Stomach (tissue), 9 donors: ENCODE data around the gene PAGR1. TPM values are rescaled to one million over a fixed set of nuclear protein-coding genes. Genes with fewer than 3 reads are reported as not detected.
A peak's percentile ranks its signal among the peaks of the same experiment; 100 is the strongest.
"Not testable (repeated sequence)": the region's sequence is repeated elsewhere in the genome, so short reads cannot be mapped to it uniquely, and the experiment has no call there.

ENCODE experiments used
- DNase-seq, 2 donors: peaks; one replicate each; pipeline versions ENCODE4 v3.0.0 to v3.0.0-alpha.2; 2013 to 2019
- H3K27ac ChIP-seq, 5 donors: fragments of 200-600 bp in 4 of 5; sonication (generic) in 4 of 5; one replicate each; pipeline ENCODE4 v1.5.1; 2013 to 2019; ENCODE audit warnings: mild to moderate bottlenecking in 1 of 5, moderate library complexity in 1 of 5
- H3K27me3 ChIP-seq, 3 donors: fragments of 200-600 bp; sonication (generic); one replicate each; pipeline ENCODE4 v1.5.1; 2017 to 2019; ENCODE audit warnings: mixed run types in 1 of 3
- H3K36me3 ChIP-seq, 4 donors: fragments of 200-600 bp; sonication (generic); 1 replicate in 3 of 4; 2 replicates in 1 of 4; pipeline ENCODE4 v1.5.1; 2016 to 2019
- H3K4me1 ChIP-seq, 4 donors: fragments of 200-600 bp; sonication (generic); one replicate each; pipeline ENCODE4 v1.5.1; 2016 to 2019
- H3K4me3 ChIP-seq, 4 donors: fragments of 200-600 bp; sonication (generic) in 3 of 4; one replicate each; pipeline ENCODE4 v1.5.1; 2016 to 2019; ENCODE audit warnings: mild to moderate bottlenecking in 1 of 4
- H3K9me3 ChIP-seq, 4 donors: fragments of 200-600 bp; sonication (generic); one replicate each; pipeline ENCODE4 v1.5.1; 2016 to 2019
- CTCF ChIP-seq, 7 experiments: fragments of 450-650 bp in 4 of 7; fragments of 200-600 bp in 3 of 7; sonication (generic) in 3 of 7; IDR thresholded peaks; one replicate each; pipeline ENCODE4 v1.5.1; 2016 to 2019; ENCODE audit warnings: antibody characterized with exemption in 7 of 7, control low read depth in 2 of 7, mild to moderate bottlenecking in 1 of 7
- EP300 ChIP-seq: sonication (generic); formaldehyde crosslinking; IDR thresholded peaks from one replicate; pipeline ENCODE4 v1.6.1; 2017; ENCODE audit warnings: antibody characterized with exemption
- POLR2A ChIP-seq, 4 donors: fragments of 450-650 bp; IDR thresholded peaks; one replicate each; pipeline ENCODE4 v1.6.1; 2016; ENCODE audit warnings: antibody characterized with exemption in 4 of 4, control low read depth in 2 of 4, mild to moderate bottlenecking in 1 of 4, moderate library complexity in 1 of 4
- POLR2AphosphoS5 ChIP-seq, 3 donors: sonication (generic); formaldehyde crosslinking; IDR thresholded peaks; one replicate each; pipeline ENCODE4 v1.6.1; 2016; ENCODE audit warnings: antibody characterized with exemption in 3 of 3
- WGBS, 5 donors: extraction: QIAGEN DNeasy Blood & Tissue Kit in 3 of 5; methylation state at CpG; one replicate each; pipeline versions ENCODE4 v1.1.5 to v1.1.7; 2013 to 2018; 5-methylcytosine and 5-hydroxymethylcytosine counted together
- intact Hi-C: fragments of 100-400 bp; cut with DNase I; formaldehyde crosslinking; loops from one replicate; pipeline ENCODE4 v1.15.1; 2023; ENCODE audit warnings: low total_unique reads
- polyA plus RNA-seq, 3 donors: library from polyadenylated mRNA; stranded (reverse); fragments of 200-250 nt; gene quantifications; one replicate each; pipeline ENCODE4 v1.2.3, GENCODE V29; 2013
- total RNA-seq, 5 donors: library from RNA; depleted of rRNA; stranded (reverse); fragments of >200 nt; gene quantifications; one replicate each; pipeline versions ENCODE4 v1.1.0 to v1.2.3, GENCODE V29; 2014 to 2016
- donor health status: healthy with polysubstance abuse.
- donor health status: Bipolar disorder and iron deficiency.
- donor health status: healthy.

Gene PAGR1
- total and polyA plus RNA-seq, 8 donors = 7.1 to 124 (median 25.5) TPM

- peak overlapping the region; percentile 70 to 97 (median 94) for H3K27ac ChIP-seq
- TF ChIP-seq POLR2AphosphoS5 (IDR thresholded peaks at IDR 0.05) (peak in 1 of 3 donors; percentile 15), EP300 (no peak)
- H3K36me3 ChIP-seq = peaks cover 0 to 13% (median 10%) of the 10 kb centered on the region in 4 donors
- H3K4me3 ChIP-seq = peak overlapping the region in 3 of 4 donors; percentile 1 to 31 (median 6)
- H3K4me1 ChIP-seq = peaks cover 79 to 98% (median 95%) of the 10 kb centered on the region in 4 donors
- 52 to 74% (median 63%) methylated on average over 7 to 10 of the region's 10 CpGs for whole genome bisulfite sequencing, 5 donors
- H3K27me3 ChIP-seq = no peaks in the 10 kb centered on the region
- H3K9me3 ChIP-seq = no peaks in the 10 kb centered on the region
- intact Hi-C loops = no loop called here
- peak in 1 of 2 donors; percentile 71 for DNase-seq
These were observed 9.4 kb downstream of the PAGR1 start for GRCh38 chr16:29825145-29826044.

GRCh38 chr16:29826342-29826695 is 10.4 kb downstream of the PAGR1 start:
- intact Hi-C loops = no loop called here
- Histone ChIP-seq H3K36me3 (peaks cover 8 to 22% (median 19%) of the 10 kb centered on the region in 4 donors), H3K4me3 (no peak overlapping the region), H3K27me3 (no peaks in the 10 kb centered on the region), H3K4me1 (peaks cover 77 to 97% (median 96%) of the 10 kb centered on the region in 4 donors), H3K27ac (peak overlapping the region; percentile 70 to 97 (median 94)), H3K9me3 (no peaks in the 10 kb centered on the region)
- 61 to 74% (median 66%) methylated on average over 6 to 8 of the region's 8 CpGs for WGBS, 5 donors
- no peak for TF ChIP-seq EP300
- TF ChIP-seq CTCF (IDR thresholded peaks at IDR 0.05) = no peak
- TF ChIP-seq POLR2A (IDR thresholded peaks at IDR 0.05) = no peak
- no peak for TF ChIP-seq POLR2AphosphoS5 (IDR thresholded peaks at IDR 0.05)
- DNase-seq = peak in 1 of 2 donors; percentile 2

GRCh38 chr16:29830774-29831173 is 14.8 kb downstream of the PAGR1 start:
- Histone ChIP-seq H3K27ac (no peak overlapping the region), H3K27me3 (no peaks in the 10 kb centered on the region), H3K4me3 (no peak overlapping the region), H3K9me3 (no peaks in the 10 kb centered on the region), H3K36me3 (peaks cover 46 to 64% (median 63%) of the 10 kb centered on the region in 4 donors), H3K4me1 (peaks cover 33 to 53% (median 52%) of the 10 kb centered on the region in 4 donors)
- 95 to 99% (median 96%) methylated on average over 11 of the region's 11 CpGs for WGBS, 5 donors
- no peak for DNase-seq
- intact Hi-C loops = no loop called here
- TF ChIP-seq POLR2AphosphoS5 (IDR thresholded peaks at IDR 0.05) (no peak), POLR2A (IDR thresholded peaks at IDR 0.05) (no peak), CTCF (IDR thresholded peaks at IDR 0.05) (no peak), EP300 (no peak)

GRCh38 chr16:29831490-29831889 is 15.5 kb downstream of the PAGR1 start:
- Histone ChIP-seq H3K4me3 (no peak overlapping the region), H3K9me3 (no peaks in the 10 kb centered on the region), H3K27me3 (no peaks in the 10 kb centered on the region), H3K36me3 (peaks cover 51 to 70% (median 69%) of the 10 kb centered on the region in 4 donors), H3K27ac (no peak overlapping the region), H3K4me1 (peaks cover 27 to 46% (median 45%) of the 10 kb centered on the region in 4 donors)
- no peak for TF ChIP-seq POLR2AphosphoS5 (IDR thresholded peaks at IDR 0.05)
- no peak for TF ChIP-seq POLR2A (IDR thresholded peaks at IDR 0.05)
- no peak for TF ChIP-seq EP300
- TF ChIP-seq CTCF (IDR thresholded peaks at IDR 0.05) = no peak
- no peak for DNase-seq
- WGBS, 5 donors = 50 to 84% (median 61%) methylated on average over 2 of the region's 2 CpGs
- intact Hi-C loops = no loop called here

- 92 to 100% (median 97%) methylated on average over 4 of the region's 4 CpGs for WGBS, 5 donors
- DNase-seq, H3K27me3 ChIP-seq, H3K27ac ChIP-seq, intact Hi-C loops, H3K4me3 ChIP-seq, H3K9me3 ChIP-seq: not testable (repeated sequence)
- Histone ChIP-seq H3K4me1 (peaks cover 10 to 28% (median 28%) of the 10 kb centered on the region in 4 donors), H3K36me3 (peaks cover 65 to 87% (median 86%) of the 10 kb centered on the region in 4 donors)
These were observed 17.3 kb downstream of the PAGR1 start for GRCh38 chr16:29833219-29833618.
